ENCODE measurements around the gene AFF3. TPM values are rescaled to one million over a fixed set of nuclear protein-coding genes. Genes with fewer than 3 reads are reported as not detected.

Gene AFF3
- total and polyA plus RNA-seq, 2 donors (not counting 3 experiments of a cell fraction or from before 2014, with no cell fraction given): 0.06 to 0.07 TPM

DNA sequence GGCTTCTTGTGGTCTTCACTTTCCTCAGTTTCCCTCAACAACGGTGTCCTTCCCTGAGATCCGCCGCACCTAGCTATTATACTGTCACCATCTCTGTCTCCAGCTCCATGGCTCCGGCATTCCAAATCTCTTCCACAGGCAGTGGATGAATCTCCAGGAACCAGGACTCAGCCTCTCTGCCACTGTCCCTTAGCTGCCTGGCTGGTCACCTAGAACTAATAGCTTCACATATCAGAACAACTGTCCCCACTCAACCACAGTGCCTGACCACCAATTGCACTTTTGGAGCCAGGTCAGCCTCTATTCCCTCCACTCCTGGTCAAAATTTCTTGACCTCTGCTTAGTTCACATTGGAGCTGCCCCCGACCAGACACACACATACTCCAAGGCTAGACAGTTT is 38.1 kb upstream of the AFF3 start:
- FAIRE-seq (no peak), DNase-seq (ENCODE audit: low read depth, low spot score) (no peak)
- Histone ChIP-seq H3K79me2 (ENCODE audit: control insufficient read depth, insufficient read depth, low read length) (no peaks in the 10 kb centered on the region), H3K27me3 (ENCODE audit: control insufficient read depth in 2 of 2, insufficient read depth in 2 of 2, low read length in 2 of 2) (peaks cover 2 to 3% of the 10 kb centered on the region in 2 experiments), H2AFZ (ENCODE audit: low read depth, low read length) (no peak overlapping the region), H3K4me2 (ENCODE audit: insufficient read depth, low read length) (no peak overlapping the region), H3K9me1 (replicated peaks; ENCODE audit: control insufficient read depth, extremely low read depth, insufficient read depth, low read length) (no peaks in the 10 kb centered on the region), H3K9me3 (replicated peaks; ENCODE audit: control insufficient read depth, insufficient read depth, low read length) (no peaks in the 10 kb centered on the region), H3K4me1 (ENCODE audit: control insufficient read depth, extremely low read depth, insufficient read depth, low read length) (no peaks in the 10 kb centered on the region), H3K27ac (ENCODE audit: insufficient read depth, low read depth, low read length) (no peak overlapping the region), H3K36me3 (ENCODE audit: control insufficient read depth in 2 of 2, extremely low read depth in 1 of 2, insufficient read depth in 2 of 2, low read length in 2 of 2) (no peaks in the 10 kb centered on the region), H4K20me1 (replicated peaks; ENCODE audit: control insufficient read depth, extremely low read depth, insufficient read depth, low read length) (no peaks in the 10 kb centered on the region), H3K4me3 (replicated peaks in 1 of 3; ENCODE audit: insufficient read depth in 1 of 3, low read depth in 1 of 3, low read length in 3 of 3) (no peak overlapping the region), H3K9ac (replicated peaks; ENCODE audit: extremely low read depth, insufficient read depth, low read length) (no peak overlapping the region)
- POLR2A ChIA-PET: no interaction called here
- intact Hi-C loops (cut with micrococcal nuclease) (no loop called here), dilution Hi-C loops (cut with MboI; ENCODE audit: extremely low pct_ligation_motif_present, low sequenced_read_pairs) (no loop called here)
- no TSS peak for BruUV-seq (replicated peaks)
- TF ChIP-seq FOS (IDR thresholded peaks at IDR 0.05; ENCODE audit: borderline replicate concordance, insufficient read depth, low read length) (no peak), EZH2 (IDR thresholded peaks at IDR 0.05; ENCODE audit: borderline replicate concordance, low read depth, low read length, severe bottlenecking) (no peak), POLR2AphosphoS5 (IDR thresholded peaks at IDR 0.05; ENCODE audit: insufficient read depth, low read depth, low read length) (no peak), POLR2A (IDR thresholded peaks at IDR 0.05; ENCODE audit: low read depth, low read length) (no peak), MYC (IDR thresholded peaks at IDR 0.05; ENCODE audit: low read depth, low read length) (no peak), GATA2 (IDR thresholded peaks at IDR 0.05; ENCODE audit: insufficient read depth, insufficient read length, low read depth, low read length) (no peak), JUN (IDR thresholded peaks at IDR 0.05; ENCODE audit: borderline replicate concordance, insufficient read depth, insufficient read length, low read depth) (no peak)
- TF ChIP-seq, protein P1, sequence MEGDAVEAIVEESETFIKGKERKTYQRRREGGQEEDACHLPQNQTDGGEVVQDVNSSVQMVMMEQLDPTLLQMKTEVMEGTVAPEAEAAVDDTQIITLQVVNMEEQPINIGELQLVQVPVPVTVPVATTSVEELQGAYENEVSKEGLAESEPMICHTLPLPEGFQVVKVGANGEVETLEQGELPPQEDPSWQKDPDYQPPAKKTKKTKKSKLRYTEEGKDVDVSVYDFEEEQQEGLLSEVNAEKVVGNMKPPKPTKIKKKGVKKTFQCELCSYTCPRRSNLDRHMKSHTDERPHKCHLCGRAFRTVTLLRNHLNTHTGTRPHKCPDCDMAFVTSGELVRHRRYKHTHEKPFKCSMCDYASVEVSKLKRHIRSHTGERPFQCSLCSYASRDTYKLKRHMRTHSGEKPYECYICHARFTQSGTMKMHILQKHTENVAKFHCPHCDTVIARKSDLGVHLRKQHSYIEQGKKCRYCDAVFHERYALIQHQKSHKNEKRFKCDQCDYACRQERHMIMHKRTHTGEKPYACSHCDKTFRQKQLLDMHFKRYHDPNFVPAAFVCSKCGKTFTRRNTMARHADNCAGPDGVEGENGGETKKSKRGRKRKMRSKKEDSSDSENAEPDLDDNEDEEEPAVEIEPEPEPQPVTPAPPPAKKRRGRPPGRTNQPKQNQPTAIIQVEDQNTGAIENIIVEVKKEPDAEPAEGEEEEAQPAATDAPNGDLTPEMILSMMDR (IDR thresholded peaks at IDR 0.05; ENCODE audit: extremely low read depth in 1 of 2, insufficient read depth in 1 of 2, low read depth in 1 of 2, low read length in 2 of 2): no peak
- TF ChIP-seq, protein P2, sequence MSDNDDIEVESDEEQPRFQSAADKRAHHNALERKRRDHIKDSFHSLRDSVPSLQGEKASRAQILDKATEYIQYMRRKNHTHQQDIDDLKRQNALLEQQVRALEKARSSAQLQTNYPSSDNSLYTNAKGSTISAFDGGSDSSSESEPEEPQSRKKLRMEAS (IDR thresholded peaks at IDR 0.05; ENCODE audit: insufficient read depth, insufficient read length): no peak
- CTCF ChIA-PET: interaction anchor here (0.8 to 1.3 kb wide), 3 partner anchors 17 to 62 kb away, joined by 3 read pairs; no protein-coding TSS in a partner anchor
